Activated CD4-positive, alpha-beta T cell treated with anti-CD3 and anti-CD28 coated beads, Interleukin-2, Interleukin-4, amounts not matched to agents 100 ng/mL and 50 ng/mL, durations not matched to agents 16 hours and 8 hours (primary cell): ENCODE results near the gene TKT.
"Not testable (repeated sequence)": the region's sequence is repeated elsewhere in the genome, so short reads cannot be mapped to it uniquely, and the experiment has no call there.

Source experiments
- DNase-seq: peaks from one replicate; pipeline ENCODE4 v3.0.0-alpha.2; 2020; ENCODE audit warnings: low spot score

Gene TKT

DNA sequence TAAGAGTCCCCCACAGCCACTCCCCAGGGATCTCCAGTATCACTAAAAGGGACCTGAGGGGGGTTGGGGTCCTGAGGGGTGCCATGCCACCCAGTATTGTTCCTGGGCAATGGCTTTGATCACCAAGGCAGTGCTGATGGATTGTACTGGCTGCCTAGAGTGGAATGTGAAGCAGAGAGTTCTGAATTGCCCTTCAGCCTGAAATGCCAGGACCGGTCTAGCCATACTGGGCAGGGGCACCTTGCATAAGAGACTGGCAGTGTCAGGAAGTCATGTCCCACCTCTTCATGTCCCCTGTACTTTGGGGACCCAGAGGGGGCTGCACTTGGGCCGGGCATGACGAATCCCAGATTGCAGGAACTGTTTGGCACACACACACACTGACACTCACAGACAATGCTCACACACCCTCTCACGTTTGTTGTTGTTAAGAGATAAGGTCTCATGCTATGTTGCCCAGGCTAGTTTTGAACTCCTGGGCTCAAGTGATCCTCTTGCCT, 4.5 kb upstream of the TKT start:
- DNase-seq = no peak

DNA sequence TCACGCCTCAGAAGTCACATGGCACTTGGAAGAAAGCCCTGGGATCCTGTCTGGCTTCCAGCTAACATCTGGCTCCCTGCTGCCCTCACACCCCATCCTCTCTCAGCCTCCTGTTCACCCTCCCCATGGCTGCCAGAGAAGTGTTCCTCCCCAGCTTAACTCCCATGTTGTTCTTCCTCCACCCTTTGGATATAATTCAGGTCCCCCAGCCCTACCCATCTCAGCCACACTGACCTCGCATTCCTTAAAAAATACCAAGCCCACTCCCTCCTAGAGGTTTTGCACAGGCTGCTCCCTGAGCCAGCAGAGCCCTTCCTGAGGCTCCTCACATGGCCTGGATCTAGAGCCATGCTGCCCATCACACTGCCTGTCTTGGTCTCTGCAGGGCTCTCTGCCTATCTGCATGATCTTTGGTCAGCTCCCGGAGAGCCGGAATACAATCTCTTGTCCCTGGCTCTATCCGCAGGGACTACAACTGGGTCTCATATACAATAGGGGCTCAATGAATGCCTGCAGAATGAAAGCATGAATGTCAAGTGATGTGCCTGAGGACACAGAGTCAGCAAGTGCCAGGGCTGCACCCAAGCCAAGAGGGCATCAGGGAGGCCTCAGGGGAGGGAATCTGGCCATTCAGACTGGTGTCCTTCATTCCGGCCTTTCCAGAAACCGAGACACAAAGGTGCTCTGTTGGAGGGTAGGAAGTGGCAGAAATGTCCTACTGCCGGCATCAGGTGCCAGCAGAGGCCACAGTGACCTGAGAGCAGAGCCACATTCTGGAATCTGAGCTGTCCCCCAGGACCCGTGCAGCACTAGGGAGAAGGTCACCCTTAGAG, 3.8 kb upstream of the TKT start:
- DNase-seq = no peak

- no peak for DNase-seq
These were observed 3.0 kb upstream of the TKT start for GRCh38 chr3:53258600-53259426.

DNA sequence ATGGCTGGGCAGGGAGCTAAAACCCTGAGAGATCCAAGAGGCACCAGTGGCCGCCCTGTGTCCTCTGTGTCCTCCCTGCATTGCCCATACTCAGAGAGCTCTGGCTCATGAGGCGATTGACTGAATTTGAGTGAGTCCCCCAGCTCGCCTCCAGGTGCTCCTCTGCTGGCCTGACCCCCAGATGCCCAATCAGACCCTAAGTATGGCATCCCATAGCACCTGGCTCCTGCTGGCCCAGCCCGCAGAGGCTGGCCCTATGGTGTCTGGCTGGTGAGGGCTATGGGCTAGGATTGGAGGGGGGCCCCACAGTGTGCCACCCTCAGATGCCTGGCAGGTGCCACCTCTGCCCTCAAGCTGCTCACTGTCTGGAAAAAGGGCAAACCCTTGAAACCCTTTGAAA, 1.6 kb upstream of the TKT start:
- DNase-seq = no peak

DNA sequence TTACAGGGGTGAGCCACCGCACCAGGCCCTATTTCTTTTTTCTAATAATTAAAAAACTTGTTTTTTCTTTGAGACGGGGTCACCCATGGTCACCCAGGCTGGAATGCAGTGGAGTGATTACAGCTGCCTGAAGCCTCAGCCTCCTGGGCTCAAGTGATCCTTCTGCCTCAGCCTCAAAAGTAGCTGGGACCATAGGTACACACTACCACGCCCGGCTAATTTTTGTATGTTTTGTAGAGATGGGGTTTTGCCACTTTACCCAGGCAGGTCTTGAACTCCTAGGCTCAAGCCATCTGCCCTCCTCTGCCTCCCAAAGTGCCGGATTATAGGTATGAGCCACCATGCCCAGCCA, 858 bp upstream of the TKT start:
- DNase-seq = no peak

DNA sequence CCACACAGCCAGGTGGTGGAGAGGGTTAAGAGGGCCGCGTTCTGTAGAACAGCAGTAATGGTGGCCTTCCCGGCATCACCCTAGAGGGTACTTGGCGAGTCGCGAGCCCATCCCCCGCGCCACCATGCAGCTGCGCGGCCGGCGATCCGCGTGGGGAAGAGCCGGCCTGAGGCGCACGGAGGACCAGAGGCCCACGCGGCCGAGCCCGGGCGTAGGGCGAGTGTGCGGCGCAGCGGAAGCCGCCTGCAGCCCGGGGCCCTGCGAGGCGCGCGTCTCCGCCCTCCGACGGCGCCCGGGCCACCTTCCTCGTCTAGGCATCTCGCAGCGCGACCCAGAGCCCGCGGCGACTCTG, 423 bp downstream of the TKT start:
- no peak for DNase-seq

- peak; percentile 69 for DNase-seq
These were observed 1.1 kb downstream of the TKT start for GRCh38 chr3:53254509-53255422.

DNA sequence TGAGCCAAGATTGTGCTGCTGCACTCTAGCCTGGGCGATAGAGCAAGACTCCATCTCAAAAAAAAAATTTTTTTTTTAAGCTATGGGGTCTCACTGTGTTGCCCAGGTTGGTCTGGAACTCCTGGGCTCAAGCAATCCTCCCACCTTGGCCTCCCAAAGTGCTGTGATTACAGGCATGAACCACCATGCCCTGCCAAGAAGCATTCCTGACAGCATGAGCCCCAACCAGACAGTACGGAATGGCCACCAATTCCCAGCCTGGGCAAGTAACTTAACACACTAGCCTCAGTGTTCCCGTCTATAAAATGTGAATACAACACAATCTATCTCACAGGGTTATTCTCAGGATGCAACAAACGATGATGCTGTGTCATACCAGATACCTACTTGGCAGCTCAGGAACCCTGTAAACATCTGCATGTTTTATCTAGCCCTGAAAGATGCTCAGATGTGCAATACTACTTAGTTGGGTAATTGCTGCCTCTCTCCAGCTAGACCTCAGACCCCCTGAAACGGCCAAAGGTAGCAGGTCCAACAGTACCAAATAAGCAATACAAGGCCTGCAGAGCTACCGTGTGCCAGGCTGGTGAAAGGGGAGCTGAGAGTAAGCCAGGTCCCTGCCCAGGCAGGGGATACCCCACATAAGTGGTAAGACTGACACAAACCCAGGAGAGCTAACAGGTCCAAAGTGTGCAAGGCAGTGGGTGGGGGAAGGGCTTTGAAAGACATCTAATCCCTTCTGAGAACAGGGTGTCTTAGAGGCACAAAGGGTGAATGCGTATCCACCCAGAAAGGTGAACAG, 1.9 kb downstream of the TKT start:
- DNase-seq = no peak

GRCh38 chr3:53252947-53253322, 2.9 kb downstream of the TKT start:
- DNase-seq = not testable (repeated sequence)

- DNase-seq = no peak
These were observed 3.5 kb downstream of the TKT start for GRCh38 chr3:53252096-53252946.

- DNase-seq = no peak
These were observed 4.8 kb downstream of the TKT start for GRCh38 chr3:53250881-53251605.

GRCh38 chr3:53250453-53250852, 5.4 kb downstream of the TKT start:
- DNase-seq = no peak

DNA sequence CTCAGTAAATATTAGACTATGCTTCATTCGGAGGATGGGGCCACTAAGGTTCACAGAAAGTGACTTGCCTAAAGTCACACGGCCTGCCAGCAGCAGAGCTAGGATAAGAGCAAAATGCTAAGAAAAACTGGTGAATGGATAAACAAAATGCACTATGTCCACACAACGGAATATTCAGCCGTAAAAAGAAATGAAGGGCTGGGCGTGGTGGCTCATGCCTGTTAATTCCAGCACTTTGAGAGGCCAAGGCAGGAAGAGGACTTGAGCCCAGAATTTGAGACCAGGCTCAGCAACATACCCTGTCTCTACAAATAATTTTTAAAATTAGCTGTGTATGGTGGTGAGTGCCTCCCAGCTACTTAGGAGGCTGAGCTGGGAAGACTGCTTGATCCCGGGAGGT, 7.7 kb downstream of the TKT start:
- no peak for DNase-seq

GRCh38 chr3:53247619-53248018, 8.2 kb downstream of the TKT start:
- DNase-seq = no peak

DNA sequence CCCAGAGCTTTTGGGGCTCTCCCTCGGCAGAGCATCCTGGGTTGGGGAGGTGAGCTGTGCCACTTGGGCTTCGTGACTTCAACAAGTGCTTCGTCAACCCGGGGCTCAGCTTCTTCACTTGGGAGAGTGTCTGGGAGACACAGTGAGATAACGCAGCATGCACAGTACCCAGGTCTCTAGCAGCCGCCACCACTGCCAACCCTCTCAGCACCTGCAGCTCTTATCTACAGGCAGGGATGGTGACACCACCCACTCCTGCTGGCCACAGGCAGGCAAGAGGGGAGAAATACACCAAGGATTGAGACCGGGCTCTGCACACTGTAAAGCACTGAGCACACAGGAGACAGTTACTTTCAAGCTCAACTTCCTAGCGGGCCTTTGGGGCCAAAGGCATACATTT, 11.6 kb downstream of the TKT start:
- no peak for DNase-seq

- DNase-seq = no peak
These were observed 12.0 kb downstream of the TKT start for GRCh38 chr3:53243785-53244184.

- no peak for DNase-seq
These were observed 12.7 kb downstream of the TKT start for GRCh38 chr3:53243165-53243564.

GRCh38 chr3:53242642-53243041, 13.2 kb downstream of the TKT start:
- DNase-seq = no peak

DNA sequence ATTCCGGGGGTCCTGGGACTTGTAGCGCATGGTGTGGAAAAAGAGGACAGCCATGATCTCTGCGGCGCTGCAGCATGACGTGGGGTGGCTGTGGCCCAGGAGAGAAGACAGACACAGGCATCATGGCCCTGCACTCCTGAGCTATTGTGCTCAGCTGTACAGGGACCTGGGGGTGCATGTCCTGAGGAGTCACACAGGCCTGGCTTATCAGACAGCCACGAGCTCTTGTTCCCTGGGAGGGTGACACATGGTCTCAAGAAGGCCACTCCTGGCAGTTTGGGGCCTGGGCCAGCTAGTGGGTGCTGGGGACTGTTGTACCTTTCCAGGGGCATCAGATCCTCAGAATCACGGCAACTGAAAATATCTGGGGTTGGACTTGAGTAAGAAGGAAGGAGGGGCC, 13.7 kb downstream of the TKT start:
- DNase-seq = no peak
